HCEC 1CT (cell line): Measurements from ENCODE around the gene PTPRE.

Experiments
- DNase-seq: peaks from one replicate; pipeline ENCODE4 v3.0.0-alpha.2; 2017

The PTPRE gene

DNA sequence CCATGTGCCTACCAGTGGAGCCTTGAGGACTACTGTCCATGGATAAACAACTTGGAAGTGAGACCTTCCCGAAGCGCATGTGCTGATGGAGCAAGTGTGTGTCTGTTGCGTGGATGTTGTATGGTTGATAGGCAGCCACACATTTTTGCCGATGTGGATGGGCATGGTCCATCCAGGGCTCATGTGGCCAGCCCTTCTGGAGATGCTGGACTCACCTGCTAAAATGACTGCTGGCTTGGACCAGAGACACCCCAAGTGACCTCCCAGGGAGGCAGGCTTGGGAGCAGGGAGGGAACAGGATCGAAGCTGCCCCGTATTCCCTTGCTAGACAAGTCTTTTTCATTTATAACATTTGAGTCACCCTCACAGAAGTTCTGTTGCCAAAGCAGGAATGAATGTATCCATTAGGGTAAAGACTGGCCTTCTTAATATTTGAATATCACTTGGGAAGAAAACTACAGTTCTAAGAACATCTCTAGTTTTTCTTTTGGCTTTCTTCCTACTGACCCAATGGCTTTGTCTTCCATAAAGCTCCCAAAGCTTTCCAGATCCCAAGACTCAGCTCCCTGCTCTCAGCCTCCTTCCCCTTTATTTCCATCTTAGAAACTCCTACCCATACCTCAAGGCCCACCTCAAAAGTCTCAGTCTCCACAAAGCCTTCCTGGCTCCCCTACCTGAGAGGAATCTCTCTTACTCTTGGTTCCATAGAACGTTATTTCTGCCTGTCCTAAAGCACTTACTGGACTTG lies 3.0 kb downstream of the PTPRE start:
- DNase-seq = no peak

DNA sequence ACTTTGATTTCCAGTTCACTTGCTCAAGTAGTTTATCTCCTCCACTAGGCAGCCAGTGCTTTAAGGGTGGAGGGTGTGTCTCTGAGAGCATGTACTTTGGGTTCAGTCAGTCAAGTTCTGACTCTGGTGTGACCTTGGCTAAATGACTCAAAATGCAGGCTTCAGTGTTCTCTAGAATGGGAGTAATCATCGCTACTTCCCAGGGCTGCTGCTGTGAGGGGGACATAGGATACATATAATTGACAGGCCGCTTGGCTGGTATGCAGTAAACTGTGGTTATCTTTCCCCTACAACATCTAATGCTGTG lies 3.5 kb downstream of the PTPRE start:
- DNase-seq = no peak

DNA sequence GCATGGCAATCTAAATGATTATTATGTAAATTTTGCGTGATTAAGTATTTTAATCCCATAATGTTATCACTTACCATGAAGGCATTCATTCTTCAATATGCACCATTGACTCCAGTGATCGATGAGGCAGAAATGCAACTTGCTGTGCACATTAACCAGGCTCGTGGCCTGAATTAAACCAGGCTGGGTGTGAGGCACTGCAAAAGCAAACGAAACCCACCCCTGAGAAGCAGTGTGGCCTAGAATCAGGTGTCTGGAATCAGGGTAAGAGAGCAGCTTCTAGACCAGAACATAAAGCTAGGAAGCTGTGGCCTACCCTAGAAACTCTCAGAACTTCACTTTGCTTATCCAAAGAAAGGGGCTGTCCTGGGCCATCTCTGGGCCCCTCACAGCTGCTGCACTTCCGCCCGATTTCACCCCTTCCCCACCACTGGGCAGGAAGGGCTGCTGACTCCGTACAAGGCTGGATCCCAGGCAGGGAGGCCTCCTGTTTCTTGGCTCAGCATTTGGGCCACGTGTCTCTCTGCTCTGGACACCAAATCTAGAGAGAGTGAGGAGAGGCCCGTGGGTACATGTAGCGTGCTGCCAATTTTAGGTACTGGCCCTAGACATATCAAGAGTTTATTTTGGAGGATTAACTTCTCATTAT lies 4.4 kb downstream of the PTPRE start:
- no peak for DNase-seq

DNA sequence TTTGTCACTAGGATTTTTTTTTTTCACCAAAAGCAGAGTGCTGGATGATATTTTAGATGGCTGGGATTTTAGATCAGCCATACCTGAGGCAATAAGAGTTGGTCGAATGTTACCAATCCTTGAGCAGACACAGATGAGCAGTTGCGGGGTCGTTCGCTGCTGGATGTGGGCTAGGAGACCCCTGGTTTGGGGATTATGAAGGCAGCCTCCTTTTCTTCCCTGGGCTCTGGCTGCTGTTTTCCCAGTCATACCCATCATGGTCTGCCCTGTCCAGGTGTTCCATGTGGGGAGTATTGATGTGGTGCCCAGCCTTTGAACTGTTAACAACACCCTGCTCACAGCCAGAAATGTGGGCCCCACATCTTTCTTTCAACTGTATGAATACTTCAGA lies 5.0 kb downstream of the PTPRE start:
- DNase-seq = no peak

DNA sequence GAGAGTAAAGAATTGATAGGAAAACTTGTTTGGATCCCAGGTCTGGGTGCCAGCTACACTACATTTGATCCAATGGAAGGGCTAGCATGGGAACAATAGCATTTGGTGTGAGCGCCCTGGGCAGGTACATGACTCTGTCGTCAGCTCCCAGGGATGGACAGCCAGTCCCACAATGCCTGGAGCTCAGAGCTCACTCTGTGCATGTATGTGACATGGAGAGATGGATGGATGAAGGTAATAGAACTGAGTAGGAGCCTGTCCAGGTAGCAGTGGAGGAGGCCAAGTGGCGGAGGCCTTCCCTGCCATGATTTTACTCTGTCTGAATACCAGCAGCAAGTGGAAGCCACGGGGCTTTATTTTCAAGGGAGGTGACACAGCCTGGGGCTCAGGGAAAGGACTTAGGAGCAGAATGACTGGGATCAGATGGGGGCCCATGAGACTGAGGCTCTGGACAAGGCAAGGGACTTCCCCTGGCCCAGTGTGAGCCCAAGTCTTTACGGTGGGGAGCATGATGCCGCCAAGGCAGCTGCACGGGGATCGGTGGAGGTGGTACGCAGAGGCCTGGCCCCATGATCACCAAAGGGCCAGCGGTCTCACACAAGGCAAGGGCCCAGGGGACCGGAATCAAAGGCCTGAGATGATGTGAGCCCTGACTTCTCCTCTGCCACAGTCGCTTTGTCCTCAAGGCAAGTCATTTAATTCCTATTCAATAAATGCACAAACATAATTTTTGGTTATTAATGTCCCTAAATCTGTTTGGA lies 5.9 kb downstream of the PTPRE start:
- DNase-seq = no peak

DNA sequence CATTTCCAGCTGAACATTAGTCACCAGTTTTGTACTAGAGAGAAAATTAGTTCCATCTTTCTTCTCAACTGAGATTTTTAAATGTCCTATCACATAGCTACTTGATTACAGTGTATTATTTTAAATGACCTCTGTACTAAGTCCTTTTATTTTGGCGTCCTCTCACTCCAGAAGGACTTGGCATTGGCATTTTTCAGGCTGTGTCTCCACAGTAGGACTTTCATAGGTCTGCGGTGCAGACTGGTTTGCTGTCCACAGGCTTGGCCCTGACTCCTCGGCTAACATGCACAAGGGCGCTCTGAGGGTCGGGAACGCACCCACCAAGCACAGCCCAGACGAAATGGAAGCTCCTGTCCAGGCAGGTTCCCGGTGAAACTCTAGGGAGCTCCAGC lies 6.5 kb downstream of the PTPRE start:
- no peak for DNase-seq

DNA sequence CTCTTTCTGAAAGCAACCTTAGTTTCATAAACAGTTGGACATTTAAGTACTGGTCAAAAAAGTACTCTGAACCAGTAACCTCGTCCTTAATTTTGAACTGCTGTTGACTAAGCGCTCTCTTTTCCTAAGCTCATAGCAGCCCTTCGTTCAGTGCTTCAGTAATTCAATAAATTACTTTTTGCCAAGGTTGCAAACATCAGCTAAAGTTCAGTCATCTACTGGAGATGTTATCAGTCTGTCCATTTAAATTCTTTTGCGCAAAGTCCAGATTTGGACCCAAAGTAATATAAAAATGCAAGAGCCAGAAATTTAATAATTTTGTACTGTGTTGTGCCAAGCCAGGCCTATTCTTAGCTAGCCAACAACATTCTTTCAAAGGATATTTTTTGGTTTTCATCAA lies 8.4 kb downstream of the PTPRE start:
- no peak for DNase-seq

DNA sequence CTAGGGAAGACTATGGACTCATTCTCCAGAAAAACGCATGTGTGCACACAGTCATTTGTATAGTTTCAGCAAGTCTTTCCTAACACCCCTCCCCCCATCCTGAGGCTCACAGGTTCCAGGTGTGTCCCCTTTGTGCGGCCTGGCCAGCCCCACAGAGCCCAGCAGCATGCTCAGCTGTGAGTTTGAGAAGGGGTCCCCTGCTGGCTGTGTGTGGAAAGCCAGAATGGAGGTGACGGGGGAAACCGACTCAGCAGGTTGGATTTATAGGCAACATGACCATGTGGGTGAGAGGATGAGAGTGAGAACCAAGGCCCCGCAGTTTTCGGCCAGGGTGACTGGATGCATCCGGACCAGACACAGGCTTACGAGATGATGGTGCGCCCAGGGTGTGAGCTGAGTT lies 9.9 kb downstream of the PTPRE start:
- no peak for DNase-seq

DNA sequence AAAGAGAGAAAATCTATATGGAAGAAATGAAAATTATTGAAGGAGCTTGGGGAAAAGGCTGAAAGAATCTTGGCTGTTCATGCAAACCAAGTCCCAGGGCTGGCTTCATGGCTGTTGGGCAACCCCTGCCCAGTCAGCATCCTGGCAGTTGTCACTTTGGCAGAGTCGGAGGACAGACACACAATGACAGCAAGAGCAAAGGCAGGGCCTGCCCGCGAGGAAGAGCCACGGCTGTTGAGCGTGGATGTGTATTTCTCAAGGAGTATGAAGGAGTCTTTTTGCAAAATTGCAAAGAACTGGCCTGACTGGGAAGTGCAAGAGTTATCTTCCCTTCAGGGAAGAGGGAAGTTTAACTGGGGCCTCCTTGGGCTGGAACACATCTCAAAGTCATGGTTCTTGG lies 11.7 kb downstream of the PTPRE start:
- no peak for DNase-seq

DNA sequence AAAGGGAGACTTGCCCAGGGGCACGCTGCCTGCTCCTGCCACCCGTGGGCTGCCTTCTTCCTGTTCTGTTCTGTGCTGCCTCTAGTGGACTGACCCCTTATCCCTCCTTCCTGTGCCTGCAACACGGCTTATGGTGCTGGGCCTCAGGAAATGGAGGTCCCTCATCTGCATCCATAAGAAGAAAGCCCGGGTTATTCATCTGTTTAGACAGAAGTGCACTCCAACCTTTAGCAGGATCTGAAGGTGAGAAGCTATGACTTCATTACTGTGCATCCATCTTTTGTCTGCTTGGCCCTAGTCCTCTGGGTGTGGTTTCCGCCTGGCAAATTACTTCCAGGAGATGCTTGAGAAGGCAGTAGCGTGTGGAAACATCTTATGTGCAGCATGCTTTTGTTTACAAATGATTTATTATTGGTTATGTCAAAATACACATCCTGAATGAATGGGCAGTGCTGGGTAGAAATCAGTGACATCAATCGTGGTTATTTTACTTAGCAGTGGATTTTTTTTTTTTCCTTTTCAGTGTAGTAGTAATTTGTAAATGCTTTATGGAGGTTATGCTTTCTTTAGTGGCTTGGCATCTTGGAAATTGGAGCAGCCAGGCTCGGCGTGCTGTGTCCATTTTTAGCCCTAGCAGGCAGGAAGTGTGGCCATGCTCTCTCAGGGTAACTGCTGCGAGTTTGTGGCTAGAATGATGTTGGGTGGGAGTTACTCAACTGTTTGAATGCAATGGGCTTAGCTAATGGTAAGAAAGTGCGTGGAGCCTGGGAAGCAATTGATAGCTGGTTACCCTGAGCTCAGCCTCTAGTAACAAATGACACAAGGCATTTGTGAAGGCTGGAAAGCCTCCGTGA lies 12.7 kb downstream of the PTPRE start:
- DNase-seq = no peak

DNA sequence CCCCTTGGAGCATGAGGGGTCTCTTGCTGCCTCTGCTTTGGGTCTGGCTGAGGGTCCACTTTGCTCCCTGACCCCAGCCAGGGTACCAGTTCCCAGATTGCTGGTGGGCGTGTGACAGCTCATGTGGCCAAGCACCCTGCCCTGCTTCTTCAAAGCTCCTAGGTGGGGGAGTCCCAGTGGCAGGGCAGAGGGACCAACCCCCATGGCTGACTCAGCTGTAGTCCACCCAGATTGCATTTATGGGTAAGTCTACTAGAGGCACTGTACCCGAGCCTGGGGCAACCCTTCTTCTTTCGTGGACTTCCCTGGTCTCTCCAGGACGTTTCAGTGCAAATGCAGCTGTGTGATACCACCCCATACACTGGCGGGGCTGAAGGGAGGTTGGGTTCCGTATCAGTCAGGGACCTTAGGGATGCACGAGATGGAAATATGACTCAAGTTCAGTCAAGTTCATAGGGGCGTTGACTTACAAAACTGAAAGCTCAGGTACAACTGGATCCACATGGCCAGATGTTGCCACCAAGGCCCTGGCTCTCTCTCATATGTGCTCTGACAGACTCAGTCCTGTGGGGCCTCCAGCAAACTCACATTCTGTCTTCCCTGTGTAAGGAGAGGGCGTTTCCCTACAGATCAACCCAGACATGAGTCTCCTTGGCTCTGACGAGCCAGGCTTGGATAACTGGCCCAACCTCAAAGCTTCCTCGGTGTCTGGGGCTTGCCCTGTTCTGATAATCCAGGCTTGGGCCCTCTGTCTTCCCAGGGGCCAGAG lies 13.6 kb downstream of the PTPRE start:
- no peak for DNase-seq

DNA sequence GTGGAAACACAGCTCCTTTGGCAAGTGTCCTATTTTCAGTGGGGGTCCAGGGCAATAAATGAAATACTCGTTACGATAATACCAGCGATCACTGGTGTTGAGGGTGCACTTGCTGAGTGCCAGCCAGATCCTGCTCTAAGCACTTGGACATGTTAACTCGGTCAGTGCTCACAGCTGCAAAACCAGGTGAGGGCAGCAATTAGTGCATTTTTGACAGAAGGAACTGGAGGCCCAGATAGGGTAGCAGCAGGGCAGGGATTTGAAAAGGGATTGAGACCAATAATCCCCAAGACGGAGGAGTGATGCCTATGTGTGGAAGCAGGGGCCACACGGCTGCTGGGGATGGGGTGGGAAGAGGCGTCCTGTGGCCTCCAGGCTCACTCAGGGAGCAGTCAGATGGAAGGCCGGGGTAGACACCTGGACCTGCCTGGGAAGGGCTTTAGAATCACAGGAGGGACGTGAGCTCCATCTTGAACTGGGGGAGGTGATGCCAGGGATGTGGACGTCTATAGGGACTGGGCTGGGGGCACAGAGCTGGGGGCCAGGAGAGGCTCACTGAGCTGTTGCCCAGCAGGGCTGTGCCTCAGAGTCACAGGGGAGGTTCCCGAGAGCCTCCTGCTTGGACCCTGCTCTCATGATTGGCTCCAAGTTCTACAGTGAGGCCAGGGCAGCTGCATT lies 14.3 kb downstream of the PTPRE start:
- DNase-seq = no peak

DNA sequence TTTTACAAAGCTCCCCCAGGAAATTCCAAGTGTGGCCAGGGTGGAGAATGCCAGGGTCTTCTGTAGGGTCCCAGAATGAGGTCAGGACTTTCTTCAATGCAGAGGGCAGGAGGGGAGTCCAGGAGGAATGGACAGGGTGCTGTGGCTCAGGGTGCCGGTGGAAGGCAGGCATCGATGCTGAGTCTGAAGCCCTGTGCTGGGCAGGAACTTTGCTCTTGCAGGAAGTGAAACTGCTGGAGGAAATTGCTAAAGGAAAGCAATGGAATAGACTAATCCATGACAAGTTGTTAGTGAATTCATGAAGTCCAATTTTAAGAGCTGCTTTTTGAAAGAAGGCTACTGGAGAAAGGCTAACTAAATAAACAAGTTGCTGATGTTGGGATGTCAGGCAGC lies 14.8 kb downstream of the PTPRE start:
- no peak for DNase-seq

DNA sequence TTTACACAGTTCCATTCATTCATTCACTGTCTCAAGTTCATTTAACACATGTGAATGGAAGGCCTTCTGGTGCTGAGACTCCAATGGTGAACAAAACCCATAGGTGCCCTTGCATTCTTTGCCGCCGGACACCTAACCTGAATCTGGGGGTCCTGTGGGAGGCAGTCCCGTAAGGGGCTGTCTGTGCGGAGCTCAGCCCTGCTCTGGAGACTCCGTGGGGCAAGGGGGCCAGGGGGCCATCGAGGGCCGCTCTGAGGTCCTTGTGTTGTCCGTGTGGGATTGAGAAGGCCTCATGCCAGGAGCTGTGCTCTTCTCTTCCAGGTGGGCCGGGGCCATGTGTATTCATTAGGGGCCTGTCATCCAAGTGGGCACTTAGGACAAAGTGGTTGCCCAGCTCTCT lies 15.3 kb downstream of the PTPRE start:
- DNase-seq = no peak

DNA sequence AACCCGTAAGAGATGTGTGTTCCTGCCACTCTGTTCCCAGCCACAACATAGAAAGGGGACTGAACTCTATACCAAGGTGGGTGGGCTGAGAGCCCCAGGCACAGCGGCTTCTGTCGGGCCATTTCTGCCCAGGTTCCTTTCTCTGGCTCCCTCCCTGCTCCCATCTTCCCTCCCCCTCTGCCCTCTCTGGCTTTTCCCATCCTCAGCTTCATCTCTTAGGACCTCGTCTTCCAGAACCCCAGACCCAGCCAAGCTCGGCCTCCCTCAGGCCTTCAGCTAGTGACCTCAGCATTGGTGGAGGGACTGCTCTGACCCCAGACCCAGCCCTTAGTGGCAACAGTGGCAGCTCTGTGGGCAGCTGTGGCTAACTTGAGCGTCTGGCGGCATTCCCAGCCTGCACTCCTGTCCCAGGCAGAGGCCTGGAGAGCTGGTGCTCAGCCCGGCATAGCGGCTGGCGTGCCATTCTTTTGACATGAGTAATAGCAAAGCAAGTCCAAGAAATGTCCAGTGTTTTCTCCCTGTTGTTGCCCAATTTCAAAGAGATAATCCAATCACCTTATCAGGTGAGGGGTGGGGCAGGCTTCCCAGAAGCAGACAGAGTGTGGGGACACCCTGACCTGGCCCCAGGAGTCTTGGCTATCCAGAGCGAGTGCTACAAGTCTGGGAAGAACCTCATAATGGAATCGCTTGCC lies 15.9 kb downstream of the PTPRE start:
- no peak for DNase-seq

DNA sequence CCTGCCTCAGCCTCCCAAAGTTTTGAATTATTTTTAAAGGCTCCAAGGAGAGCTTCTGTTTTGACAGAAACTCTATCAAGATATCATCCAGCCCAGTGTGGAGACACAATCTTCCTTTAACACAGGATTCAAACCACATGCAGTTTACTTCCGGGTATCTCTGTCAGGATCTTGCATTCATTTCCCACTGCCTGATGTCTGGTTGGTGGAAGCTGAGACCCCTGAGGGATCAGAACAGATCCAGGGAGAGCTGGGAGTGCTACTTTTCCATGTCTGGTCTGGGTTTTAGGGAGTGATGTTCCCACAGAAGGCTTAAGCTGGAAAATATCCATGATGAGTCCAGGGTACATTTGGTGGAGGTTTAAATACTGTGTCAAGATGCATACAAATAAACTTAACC lies 16.7 kb downstream of the PTPRE start:
- no peak for DNase-seq

DNA sequence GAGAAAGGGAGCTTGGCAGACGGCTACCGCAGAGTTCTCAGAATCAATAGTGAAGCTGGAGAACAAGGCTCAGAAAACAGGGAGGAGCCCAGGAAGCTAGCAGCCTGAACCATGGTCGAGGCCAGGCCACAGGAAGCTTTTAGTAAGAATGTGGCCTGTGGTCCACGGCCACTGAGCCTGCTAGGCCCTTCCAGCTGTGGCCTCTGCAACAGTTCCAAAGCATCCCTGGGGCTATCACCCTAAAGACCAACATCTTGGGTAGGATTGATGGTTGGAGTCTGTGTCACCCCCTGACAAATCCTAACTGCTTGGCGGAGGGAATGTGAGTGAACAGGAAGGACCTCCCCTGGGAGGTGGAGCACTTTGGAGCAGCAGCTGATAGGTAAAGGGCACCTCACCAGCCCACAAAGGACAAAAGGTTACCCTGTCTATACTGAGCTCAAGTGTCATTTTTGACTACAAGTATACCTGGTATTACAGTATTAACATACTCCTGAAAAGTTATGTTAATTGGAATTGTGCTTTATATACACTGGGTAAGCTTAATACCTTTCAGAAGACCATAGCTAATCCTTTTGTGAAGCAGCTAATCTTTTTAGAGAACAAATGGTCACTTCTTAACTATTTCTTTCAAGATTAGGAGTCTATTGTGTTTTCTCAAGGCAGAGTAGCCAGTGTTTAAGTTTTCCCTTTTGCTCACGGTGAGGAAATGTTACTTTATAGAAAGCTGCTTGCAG lies 18.7 kb downstream of the PTPRE start:
- DNase-seq = no peak

DNA sequence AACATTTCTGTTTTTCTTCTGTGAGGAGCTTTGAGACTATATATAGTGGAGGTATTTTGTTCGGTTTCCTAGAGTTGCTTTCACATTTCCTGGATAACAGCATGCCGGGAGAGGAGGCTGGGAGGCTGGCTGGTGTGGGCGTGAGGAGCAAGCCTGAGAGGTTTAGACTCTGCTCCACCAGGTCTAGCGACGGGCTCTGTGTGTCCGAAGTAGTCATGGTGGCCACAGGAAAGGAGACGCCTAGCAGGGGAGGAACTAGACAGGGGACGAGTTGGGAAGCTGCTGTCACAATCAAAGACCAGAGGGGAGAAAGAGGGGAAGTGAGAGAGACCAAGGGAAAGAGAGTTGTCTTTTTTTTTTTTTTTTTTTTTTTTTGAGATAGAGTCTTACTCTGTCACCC lies 19.6 kb downstream of the PTPRE start:
- no peak for DNase-seq

DNA sequence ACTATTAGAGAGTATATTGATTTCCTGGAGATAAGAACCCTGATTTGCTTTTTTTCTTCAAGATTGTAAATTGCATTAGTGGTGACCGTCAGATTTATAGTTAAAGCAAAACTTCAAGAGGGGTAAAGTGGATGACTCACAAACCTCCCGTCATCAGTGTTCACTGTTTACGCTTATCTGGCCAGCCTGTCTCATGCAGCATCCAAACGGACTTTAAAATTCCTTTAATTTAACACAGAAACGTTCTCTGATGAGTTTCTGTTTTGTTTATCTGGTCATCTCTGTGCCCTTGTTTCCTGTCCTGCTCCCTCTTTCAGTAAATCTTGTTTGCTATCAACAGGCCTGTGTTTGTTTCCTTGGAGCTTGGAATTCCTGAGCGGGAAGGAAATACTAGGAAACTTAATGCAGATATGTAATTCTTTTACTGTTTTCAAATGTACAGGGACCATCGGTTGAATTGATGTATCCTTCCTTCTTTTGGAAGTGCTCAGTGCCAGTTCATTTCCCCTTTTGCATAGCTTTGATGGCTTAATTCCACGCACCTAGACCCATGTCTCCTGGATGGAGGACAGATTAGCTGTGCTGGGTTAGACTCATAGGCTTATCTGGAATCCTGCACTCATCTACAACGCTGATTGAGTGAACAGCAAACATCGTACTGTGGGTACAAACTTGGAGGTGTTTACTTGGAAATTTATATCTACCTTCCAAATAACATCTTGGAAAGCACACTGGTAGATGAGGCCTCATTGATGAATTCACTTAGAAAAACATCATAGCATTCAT lies 21.3 kb downstream of the PTPRE start:
- no peak for DNase-seq
